CD1c-positive myeloid dendritic cell (primary cell): ENCODE data around the gene PIP4P1.

ENCODE experiments used
- DNase-seq: peaks from one replicate; pipeline ENCODE4 v3.0.0-alpha.2; 2016; ENCODE audit errors: extremely low spot score

The PIP4P1 gene

GRCh38 chr14:20409226-20409625 is 52.0 kb downstream of the PIP4P1 start:
- no peak for DNase-seq
